WTC11 (cell line): ENCODE measurements around the gene TAPBP. TPM values are rescaled to one million over a fixed set of nuclear protein-coding genes. Genes with fewer than 3 reads are reported as not detected.
A peak's percentile ranks its signal among the peaks of the same experiment; 100 is the strongest.
"Not testable (repeated sequence)": the region's sequence is repeated elsewhere in the genome, so short reads cannot be mapped to it uniquely, and the experiment has no call there.

Source experiments
- ATAC-seq: fragments of 200-7000 bp; cut with Tn5 transposase; 2 replicates; pipeline ENCODE4 v1.10.0; 2021; ENCODE audit warnings: mild to moderate bottlenecking, moderate library complexity
- CTCF ChIA-PET: fragments of 300-600 bp; sonication (Branson Sonifier 250); formaldehyde crosslinking; loops from one replicate; lab custom pipeline; 2021; ENCODE audit warnings: antibody characterized with exemption; lab: Charles Lee
- POLR2A ChIA-PET: fragments of 350-600 bp; sonication (Branson Sonifier 250); formaldehyde crosslinking; loops from one replicate; lab custom pipeline; 2021; ENCODE audit warnings: antibody characterized with exemption; lab: Charles Lee
- DNase-seq: peaks from one replicate; pipeline ENCODE4 v3.0.0; 2021; ENCODE audit warnings: low spot score
- H3K27ac Mint-ChIP-seq: 2 replicates; pipeline ENCODE4 v1.8.0; 2021; ENCODE audit warnings: mixed read lengths
- H3K27me3 Mint-ChIP-seq: 2 replicates; pipeline ENCODE4 v1.8.0; 2021; ENCODE audit warnings: low read depth, mild to moderate bottlenecking, moderate library complexity, mixed read lengths
- H3K36me3 Mint-ChIP-seq: 2 replicates; pipeline ENCODE4 v1.8.0; 2021; ENCODE audit warnings: mixed read lengths
- H3K4me1 Mint-ChIP-seq: 2 replicates; pipeline ENCODE4 v1.8.0; 2022; ENCODE audit warnings: mixed read lengths
- H3K4me3 Mint-ChIP-seq: 2 replicates; pipeline ENCODE4 v1.8.0; 2021; ENCODE audit warnings: mild to moderate bottlenecking, moderate library complexity, mixed read lengths
- H3K9me3 Mint-ChIP-seq: 2 replicates; pipeline ENCODE4 v1.8.0; 2021; ENCODE audit warnings: mixed read lengths
- CTCF ChIP-seq: fragments of 200-600 bp; IDR thresholded peaks from 2 replicates; pipeline ENCODE4 v1.8.0; 2022; ENCODE audit warnings: antibody characterized with exemption
- E2F4 ChIP-seq: sonication (generic); formaldehyde crosslinking; IDR thresholded peaks from 2 replicates; pipeline ENCODE4 v1.8.1; 2022; ENCODE audit warnings: low read depth, mild to moderate bottlenecking, moderate library complexity, missing genetic modification reagents, borderline replicate concordance
- ELF4 ChIP-seq: sonication (generic); formaldehyde crosslinking; IDR thresholded peaks from 2 replicates; pipeline ENCODE4 v1.8.1; 2022; ENCODE audit warnings: low read depth, mild to moderate bottlenecking, moderate library complexity, missing genetic modification reagents
- FOXK1 ChIP-seq: sonication (generic); formaldehyde crosslinking; IDR thresholded peaks from 2 replicates; pipeline ENCODE4 v1.8.0; 2022; ENCODE audit warnings: mild to moderate bottlenecking, moderate library complexity, missing genetic modification reagents
- FOXP1 ChIP-seq: sonication (generic); formaldehyde crosslinking; IDR thresholded peaks from 2 replicates; pipeline ENCODE4 v1.8.0; 2022; ENCODE audit warnings: missing genetic modification reagents, mild to moderate bottlenecking, moderate library complexity, borderline replicate concordance
- GABPB1 ChIP-seq: sonication (generic); formaldehyde crosslinking; IDR thresholded peaks from 2 replicates; pipeline ENCODE4 v1.8.1; 2023; ENCODE audit warnings: mild to moderate bottlenecking, missing genetic modification reagents
- GTF2I ChIP-seq: fragments of 250-450 bp; sonication (Bioruptor Pico); conservative IDR thresholded peaks from 2 replicates; pipeline ENCODE4 v1.4.0; 2021; ENCODE audit warnings: mild to moderate bottlenecking
- MAX ChIP-seq: sonication (generic); formaldehyde crosslinking; IDR thresholded peaks from 2 replicates; pipeline ENCODE4 v1.8.0; 2022; ENCODE audit warnings: mild to moderate bottlenecking, missing genetic modification reagents
- NFE2L1 ChIP-seq: sonication (generic); formaldehyde crosslinking; IDR thresholded peaks from 2 replicates; pipeline ENCODE4 v1.8.1; 2023; ENCODE audit warnings: missing genetic modification reagents
- OVOL2 ChIP-seq: fragments of 250-450 bp; sonication (Bioruptor Pico); IDR thresholded peaks from 2 replicates; pipeline ENCODE4 v1.9.0; 2021; ENCODE audit warnings: mild to moderate bottlenecking, borderline replicate concordance
- STAT6 ChIP-seq: sonication (generic); formaldehyde crosslinking; conservative IDR thresholded peaks from 2 replicates; pipeline ENCODE4 v1.8.1; 2023; ENCODE audit warnings: mild to moderate bottlenecking, low read depth, missing genetic modification reagents, moderate library complexity
- USF1 ChIP-seq: sonication (generic); formaldehyde crosslinking; IDR thresholded peaks from 2 replicates; pipeline ENCODE4 v1.8.0; 2022; ENCODE audit warnings: mild to moderate bottlenecking, missing genetic modification reagents
- ZNF219 ChIP-seq: sonication (generic); formaldehyde crosslinking; IDR thresholded peaks from 2 replicates; pipeline ENCODE4 v1.8.0; 2023; ENCODE audit warnings: missing genetic modification reagents, mild to moderate bottlenecking, borderline replicate concordance
- ZNF317 ChIP-seq: sonication (generic); formaldehyde crosslinking; IDR thresholded peaks from 2 replicates; pipeline ENCODE4 v1.8.1; 2023; ENCODE audit warnings: low read depth, mild to moderate bottlenecking, moderate library complexity, missing genetic modification reagents, borderline replicate concordance
- ZNF425 ChIP-seq: fragments of 250-450 bp; sonication (Bioruptor Pico); conservative IDR thresholded peaks from 2 replicates; pipeline ENCODE4 v1.9.0; 2021; ENCODE audit warnings: mild to moderate bottlenecking
- total RNA-seq: library from RNA; stranded (reverse); gene quantifications from 3 replicates; pipeline ENCODE4 v1.2.3, GENCODE V29; 2021

TAPBP gene
- total RNA-seq, 1 experiment from 2014 or later, result 43.5 TPM

GRCh38 chr6:33347816-33348215 lies 33.9 kb upstream of the TAPBP start:
- POLR2A ChIA-PET, result no interaction called here

GRCh38 chr6:33346972-33347371 lies 33.1 kb upstream of the TAPBP start:
- H3K27me3 Mint-ChIP-seq, H3K9me3 Mint-ChIP-seq, POLR2A ChIA-PET, H3K36me3 Mint-ChIP-seq, H3K27ac Mint-ChIP-seq, H3K4me3 Mint-ChIP-seq, DNase-seq, ATAC-seq: not testable (repeated sequence)
- CTCF ChIA-PET, result interaction anchor here (3.3 kb wide), 1 partner anchor 18 kb away, joined by 20 read pairs; no protein-coding TSS in a partner anchor
- peaks cover 20% of the 10 kb centered on the region for H3K4me1 Mint-ChIP-seq

More at GRCh38 chr6:33347816-33348215, 33.9 kb upstream of the TAPBP start:
- H3K36me3 Mint-ChIP-seq, result no peaks in the 10 kb centered on the region
- TF ChIP-seq ZNF219, result no peak
- TF ChIP-seq NFE2L1 (CRISPR knock-in tag), result no peak
- TF ChIP-seq ZNF317 (CRISPR knock-in tag), result no peak
- no peak for TF ChIP-seq GTF2I (CRISPR knock-in tag)
- TF ChIP-seq, all 79 proteins: peak for 0
- peaks cover 20% of the 10 kb centered on the region for H3K4me1 Mint-ChIP-seq
- H3K27ac Mint-ChIP-seq, result no peak overlapping the region
- no peaks in the 10 kb centered on the region for H3K9me3 Mint-ChIP-seq
- CTCF ChIA-PET, result no interaction called here
- no peak for DNase-seq
- ATAC-seq, result no peak
- H3K27me3 Mint-ChIP-seq, result peaks cover 3% of the 10 kb centered on the region; the same call in 1 of the 2 replicates
- H3K4me3 Mint-ChIP-seq, result no peak overlapping the region

- TF ChIP-seq MAX (CRISPR knock-in tag) (no peak), CTCF (peak; percentile 43)
- Mint-ChIP-seq H3K36me3 (no peaks in the 10 kb centered on the region), H3K4me1 (peaks cover 18% of the 10 kb centered on the region), H3K4me3 (peak overlapping the region; percentile 26), H3K27me3 (peaks cover 3% of the 10 kb centered on the region; the same call in 1 of the 2 replicates), H3K9me3 (no peaks in the 10 kb centered on the region), H3K27ac (peak overlapping the region; percentile 21)
- DNase-seq (peak; percentile 47), ATAC-seq (peak; percentile 56)
- CTCF ChIA-PET, result interaction anchor here (0.6 to 3.3 kb wide), 29 partner anchors 10 to 467 kb away, joined by 3 to 20 read pairs (median 4); partner anchors contain the start of genes B3GALT4, RGL2 and ZBTB22
- POLR2A ChIA-PET, result interaction anchor here (1.0 to 1.1 kb wide), 2 partner anchors 28 to 55 kb away, joined by 3 read pairs; partner anchors contain the start of genes PFDN6 and ZBTB22
Observed at GRCh38 chr6:33344701-33345697, 31.1 kb upstream of the TAPBP start.

GRCh38 chr6:33343953-33344611 lies 30.2 kb upstream of the TAPBP start:
- H3K36me3 Mint-ChIP-seq, result no peaks in the 10 kb centered on the region
- CTCF ChIA-PET, result interaction anchor here (0.6 to 3.3 kb wide), 14 partner anchors 12 to 183 kb away, joined by 3 to 20 read pairs (median 4); partner anchors contain the start of gene B3GALT4
- POLR2A ChIA-PET, result interaction anchor here (1.1 kb wide), 1 partner anchor 27 kb away, joined by 3 read pairs; the partner anchor contains the start of gene ZBTB22
- no peak overlapping the region for H3K4me3 Mint-ChIP-seq
- no peak for ATAC-seq
- no peak overlapping the region for H3K27ac Mint-ChIP-seq
- no peaks in the 10 kb centered on the region for H3K9me3 Mint-ChIP-seq
- no peak for DNase-seq
- peaks cover 11% of the 10 kb centered on the region for H3K4me1 Mint-ChIP-seq
- H3K27me3 Mint-ChIP-seq, result peaks cover 3% of the 10 kb centered on the region; the same call in 1 of the 2 replicates
- TF ChIP-seq STAT6 (CRISPR knock-in tag), result no peak
- TF ChIP-seq USF1 (CRISPR knock-in tag), result no peak
- no peak for TF ChIP-seq E2F4 (CRISPR knock-in tag)
- no peak for TF ChIP-seq OVOL2 (CRISPR knock-in tag)
- no peak for TF ChIP-seq FOXK1
- TF ChIP-seq NFE2L1 (CRISPR knock-in tag), result no peak
- TF ChIP-seq FOXP1 (CRISPR knock-in tag), result no peak
- TF ChIP-seq ELF4 (CRISPR knock-in tag), result no peak
- TF ChIP-seq GABPB1, result no peak
- no peak for TF ChIP-seq ZNF425 (CRISPR knock-in tag)
